ENCODE results near the gene SLC25A48.

DNA sequence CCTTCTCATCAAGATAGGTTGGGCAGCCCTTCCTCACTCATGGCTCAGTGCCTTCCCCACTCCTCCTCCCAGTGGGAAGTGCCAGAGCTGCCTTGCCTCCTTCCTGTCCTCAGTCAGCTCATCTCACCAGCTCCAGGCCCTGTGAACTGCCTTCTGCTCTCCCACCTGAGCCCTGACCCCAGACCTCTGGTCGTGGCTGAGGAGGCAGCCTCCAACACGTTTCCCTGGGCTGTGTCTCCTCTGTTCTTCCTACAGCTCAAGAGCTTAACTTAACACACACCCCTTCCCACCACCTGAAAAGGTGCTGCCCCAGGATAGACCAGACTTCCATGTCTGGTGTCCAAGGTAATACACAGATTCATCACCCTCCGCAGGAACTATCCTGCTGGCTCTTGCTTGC is 40.0 kb downstream of the SLC25A48 start:
- TF ChIP-seq POLR2AphosphoS5 (IDR thresholded peaks at IDR 0.05; ENCODE audit: low read depth, low read length) (no peak), POLR2A (IDR thresholded peaks at IDR 0.05; ENCODE audit: low read depth, low read length) (no peak), TAF1 (IDR thresholded peaks at IDR 0.05; ENCODE audit: borderline replicate concordance, low read depth, low read length) (no peak)

Data from GM12892 (cell line).